HG03460 (cell line): ENCODE measurements around the gene CNTRL.
A peak's percentile ranks its signal among the peaks of the same experiment; 100 is the strongest.
"Not testable (repeated sequence)": the region's sequence is repeated elsewhere in the genome, so short reads cannot be mapped to it uniquely, and the experiment has no call there.

ENCODE experiments used
- ATAC-seq: cut with Tn5 transposase; IDR thresholded peaks from one replicate; pipeline ENCODE4 v1.9.1; 2021; ENCODE audit not compliant: unreplicated experiment

The CNTRL gene

GRCh38 chr9:121125590-121125989 lies 50.8 kb downstream of the CNTRL start:
- ATAC-seq: no peak

DNA sequence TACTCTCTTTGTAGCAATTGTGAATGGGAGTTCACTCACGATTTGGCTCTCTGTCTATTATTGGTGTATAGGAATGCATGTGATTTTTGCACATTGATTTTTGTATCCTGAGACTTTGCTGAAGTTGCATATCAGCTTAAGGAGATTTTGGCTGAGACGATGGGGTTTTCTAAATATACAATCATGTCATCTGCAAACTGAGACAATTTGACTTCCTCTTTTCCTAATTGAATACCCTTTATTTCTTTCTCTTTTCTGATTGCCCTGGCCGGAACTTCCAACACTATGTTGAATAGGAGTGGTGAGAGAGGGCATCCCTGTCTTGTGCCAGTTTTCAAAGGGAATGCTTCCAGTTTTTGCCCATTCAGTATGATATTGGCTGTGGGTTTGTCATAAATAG lies 54.6 kb downstream of the CNTRL start:
- not testable (repeated sequence) for ATAC-seq

GRCh38 chr9:121133104-121133816 lies 58.5 kb downstream of the CNTRL start:
- no peak for ATAC-seq

DNA sequence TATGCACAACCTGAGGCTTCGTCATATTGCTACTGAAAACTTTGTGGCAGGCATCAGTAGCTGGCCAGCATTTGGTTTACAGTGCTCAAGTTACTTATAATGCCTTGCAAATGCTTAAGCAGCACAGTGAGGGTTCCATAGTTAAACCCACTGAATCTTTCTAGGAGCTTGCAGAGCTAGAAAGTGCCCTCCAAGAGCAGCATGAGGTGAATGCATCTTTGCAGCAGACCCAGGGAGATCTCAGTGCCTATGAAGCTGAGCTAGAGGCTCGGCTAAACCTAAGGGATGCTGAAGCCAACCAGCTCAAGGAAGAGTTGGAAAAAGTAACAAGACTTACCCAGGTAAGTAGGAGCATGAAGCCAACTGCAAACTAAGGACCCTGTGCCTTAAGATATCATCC lies 60.9 kb downstream of the CNTRL start:
- no peak for ATAC-seq

- no peak for ATAC-seq
Observed at GRCh38 chr9:121138561-121138960, 63.8 kb downstream of the CNTRL start.

DNA sequence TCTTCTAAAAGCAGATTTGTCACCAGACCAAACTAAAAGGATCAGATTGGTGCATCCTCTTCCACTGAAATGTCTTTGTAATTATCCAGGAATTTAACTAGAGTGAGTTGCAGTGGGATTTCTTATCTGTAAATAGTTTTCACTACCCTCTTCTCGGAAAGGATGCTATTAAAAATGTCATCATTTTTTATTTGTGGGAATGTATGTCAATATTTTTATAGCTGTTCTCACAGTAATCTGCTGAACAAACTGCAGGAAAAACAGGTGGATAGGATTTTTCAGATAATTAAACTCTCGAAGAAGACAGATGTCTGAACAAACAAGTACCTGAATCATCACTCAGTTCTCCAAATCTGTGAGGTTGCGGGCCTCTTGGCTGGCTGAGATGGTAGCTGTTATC lies 64.2 kb downstream of the CNTRL start:
- no peak for ATAC-seq

GRCh38 chr9:121140162-121140561 lies 65.4 kb downstream of the CNTRL start:
- no peak for ATAC-seq

GRCh38 chr9:121141306-121141705 lies 66.6 kb downstream of the CNTRL start:
- ATAC-seq: no peak

GRCh38 chr9:121141706-121142105 lies 67.0 kb downstream of the CNTRL start:
- no peak for ATAC-seq

DNA sequence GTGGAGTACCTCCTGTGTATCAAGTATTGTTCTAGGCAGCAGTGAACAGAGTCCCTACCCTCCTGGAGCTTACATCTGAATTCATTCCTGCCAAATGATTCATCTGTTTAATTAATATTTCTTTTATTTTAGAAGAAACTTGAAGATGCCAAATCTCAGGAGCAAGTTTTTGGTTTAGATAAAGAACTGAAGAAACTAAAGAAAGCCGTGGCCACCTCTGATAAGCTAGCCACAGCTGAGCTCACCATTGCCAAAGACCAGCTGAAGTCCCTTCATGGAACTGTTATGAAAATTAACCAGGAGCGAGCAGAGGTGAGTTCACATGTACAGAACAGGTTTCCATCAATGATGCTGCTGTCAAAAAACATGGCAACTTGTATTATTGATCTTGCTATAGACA lies 69.0 kb downstream of the CNTRL start:
- no peak for ATAC-seq

- no peak for ATAC-seq
Observed at GRCh38 chr9:121144482-121144881, 69.7 kb downstream of the CNTRL start.

DNA sequence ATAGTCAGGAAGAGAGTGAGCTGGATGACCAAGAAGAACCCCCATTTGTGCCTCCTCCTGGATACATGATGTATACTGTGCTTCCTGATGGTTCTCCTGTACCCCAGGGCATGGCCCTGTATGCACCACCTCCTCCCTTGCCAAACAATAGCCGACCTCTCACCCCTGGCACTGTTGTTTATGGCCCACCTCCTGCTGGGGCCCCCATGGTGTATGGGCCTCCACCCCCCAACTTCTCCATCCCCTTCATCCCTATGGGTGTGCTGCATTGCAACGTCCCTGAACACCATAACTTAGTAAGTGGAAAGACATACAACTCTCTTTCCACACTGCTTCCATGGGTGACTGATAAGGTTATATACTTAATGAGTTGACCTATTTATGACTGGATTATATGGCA lies 75.4 kb downstream of the CNTRL start:
- ATAC-seq: no peak

DNA sequence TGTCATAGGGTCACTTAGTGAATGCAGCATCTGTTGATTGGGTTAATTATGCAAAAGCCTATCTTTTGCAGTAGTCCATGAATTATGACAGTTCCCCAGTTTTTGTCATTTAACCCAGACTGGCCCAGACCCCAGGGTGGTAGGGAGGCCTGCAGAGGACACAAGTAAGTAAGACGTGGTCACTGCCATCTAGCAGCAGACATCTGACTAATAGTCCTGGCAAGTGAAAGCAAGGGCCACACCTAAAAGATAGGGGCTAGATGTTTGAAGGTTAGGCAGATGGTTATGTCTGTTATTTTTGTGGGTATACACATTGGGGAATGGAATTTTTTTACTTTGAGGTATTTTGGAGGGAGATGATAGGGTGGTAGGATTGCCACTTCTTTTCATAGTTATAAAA lies 78.9 kb downstream of the CNTRL start:
- no peak for ATAC-seq

DNA sequence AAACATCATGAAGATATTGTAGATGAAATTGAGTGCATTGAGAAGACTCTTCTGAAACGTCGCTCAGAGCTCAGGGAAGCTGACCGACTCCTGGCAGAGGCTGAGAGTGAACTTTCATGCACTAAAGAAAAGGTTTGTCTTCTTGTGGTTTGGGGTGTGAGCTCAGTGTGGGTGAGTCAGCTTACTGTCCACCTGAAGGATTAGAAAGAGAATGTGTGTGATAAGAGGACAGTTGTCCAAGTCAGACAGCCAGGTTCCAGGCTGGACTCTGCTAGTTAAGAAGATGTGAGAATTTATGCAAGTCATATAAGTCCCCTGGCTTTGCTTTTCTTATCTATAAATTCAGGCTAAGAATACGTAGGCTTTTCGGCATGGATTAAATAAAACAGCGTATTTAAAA lies 80.0 kb downstream of the CNTRL start:
- no peak for ATAC-seq

DNA sequence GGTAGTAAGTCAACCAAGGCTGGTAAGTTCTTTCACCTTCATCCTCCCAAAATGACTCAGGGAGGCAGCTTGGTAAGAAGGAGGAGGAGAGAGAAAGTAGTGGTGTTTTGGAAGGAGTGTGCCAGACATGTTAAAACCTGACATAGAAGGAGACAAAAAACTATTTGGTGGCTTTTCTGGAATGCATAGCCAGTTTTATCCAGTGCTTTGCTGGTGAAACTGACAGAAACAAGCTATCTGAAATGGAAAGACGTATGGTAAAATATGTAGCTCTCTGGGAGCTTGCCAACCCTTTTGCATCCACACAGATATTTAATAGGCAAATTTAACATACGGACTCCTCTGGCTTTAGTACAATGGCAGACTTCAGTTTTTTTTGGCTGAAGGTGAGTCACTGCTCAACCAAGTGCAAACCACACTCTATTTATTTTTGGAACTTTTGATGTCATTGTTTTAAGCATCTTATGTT lies 81.5 kb downstream of the CNTRL start:
- peak; percentile 74 for ATAC-seq

DNA sequence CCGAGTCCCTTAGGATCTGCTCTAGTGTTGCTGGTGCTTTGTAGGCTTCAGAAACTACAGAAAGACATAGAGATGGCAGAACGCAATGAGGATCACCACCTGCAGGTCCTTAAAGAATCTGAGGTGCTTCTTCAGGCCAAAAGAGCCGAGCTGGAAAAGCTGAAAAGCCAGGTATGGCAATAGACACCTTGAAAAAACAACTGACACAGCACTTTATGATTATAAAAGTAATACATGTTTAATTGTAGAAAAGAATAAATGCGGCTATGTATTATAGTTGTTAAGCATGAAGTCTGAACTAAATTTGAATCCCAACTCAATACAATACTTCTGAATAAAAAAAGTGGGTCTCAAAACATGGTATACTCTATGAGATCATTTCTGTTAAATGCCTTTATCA lies 83.2 kb downstream of the CNTRL start:
- ATAC-seq: no peak

DNA sequence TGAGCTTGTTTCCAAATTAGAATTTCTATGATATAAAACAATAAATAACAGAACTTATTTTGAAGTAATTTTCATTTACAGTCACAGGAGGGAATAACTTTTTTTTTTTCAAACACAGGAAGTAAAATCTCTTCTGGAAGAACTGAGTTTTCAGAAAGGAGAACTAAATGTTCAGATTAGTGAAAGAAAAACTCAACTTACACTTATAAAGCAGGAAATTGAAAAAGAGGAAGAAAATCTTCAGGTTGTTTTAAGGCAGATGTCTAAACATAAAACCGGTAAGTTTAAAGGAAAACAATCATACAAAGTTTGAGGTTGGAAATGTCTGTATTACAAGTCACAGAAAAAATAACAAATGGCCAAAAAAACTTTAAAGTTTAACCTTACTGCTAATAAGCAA lies 85.3 kb downstream of the CNTRL start:
- ATAC-seq: no peak

- no peak for ATAC-seq
Observed at GRCh38 chr9:121168052-121168451, 93.3 kb downstream of the CNTRL start.

DNA sequence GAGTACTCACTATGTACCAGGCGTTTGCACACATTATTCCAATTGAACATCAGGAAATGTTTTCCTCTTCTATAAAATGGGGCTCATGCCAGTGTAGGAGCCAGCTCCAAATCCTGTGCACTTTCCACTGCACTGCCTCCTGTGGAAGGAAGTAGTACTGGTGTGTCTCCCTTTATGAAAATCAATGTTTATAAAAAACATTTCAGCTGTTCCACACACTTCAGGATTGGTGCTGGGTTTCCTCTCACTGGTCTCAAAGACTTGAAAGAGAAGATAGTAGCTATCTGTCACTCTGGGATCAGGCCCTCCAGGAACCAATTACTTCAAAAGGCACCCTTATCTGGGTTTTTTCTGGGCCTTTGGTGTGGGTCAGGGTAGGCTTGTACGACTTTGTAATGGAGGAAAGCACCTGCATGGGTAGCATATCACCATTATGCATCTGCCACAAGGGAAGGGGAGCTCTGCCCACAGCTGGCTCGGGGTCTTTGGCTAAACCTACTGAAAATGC lies 94.4 kb downstream of the CNTRL start:
- ATAC-seq: no peak

DNA sequence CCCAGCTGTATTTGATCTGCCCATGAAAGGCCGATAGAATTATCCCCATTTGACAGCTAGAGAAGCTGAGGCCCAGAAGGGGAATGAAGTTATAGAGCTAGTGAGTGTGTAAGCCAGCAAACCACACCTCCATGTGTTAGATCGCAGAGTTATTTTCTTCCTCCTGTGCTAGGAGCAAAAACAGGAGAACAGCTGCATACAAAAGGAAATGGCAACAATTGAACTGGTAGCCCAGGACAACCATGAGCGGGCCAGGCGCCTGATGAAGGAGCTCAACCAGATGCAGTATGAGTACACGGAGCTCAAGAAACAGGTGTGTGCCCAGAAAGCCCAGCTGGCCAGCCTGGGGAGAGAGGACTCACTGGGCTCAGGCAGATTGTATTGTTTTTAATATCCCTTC lies 96.5 kb downstream of the CNTRL start:
- ATAC-seq: no peak

DNA sequence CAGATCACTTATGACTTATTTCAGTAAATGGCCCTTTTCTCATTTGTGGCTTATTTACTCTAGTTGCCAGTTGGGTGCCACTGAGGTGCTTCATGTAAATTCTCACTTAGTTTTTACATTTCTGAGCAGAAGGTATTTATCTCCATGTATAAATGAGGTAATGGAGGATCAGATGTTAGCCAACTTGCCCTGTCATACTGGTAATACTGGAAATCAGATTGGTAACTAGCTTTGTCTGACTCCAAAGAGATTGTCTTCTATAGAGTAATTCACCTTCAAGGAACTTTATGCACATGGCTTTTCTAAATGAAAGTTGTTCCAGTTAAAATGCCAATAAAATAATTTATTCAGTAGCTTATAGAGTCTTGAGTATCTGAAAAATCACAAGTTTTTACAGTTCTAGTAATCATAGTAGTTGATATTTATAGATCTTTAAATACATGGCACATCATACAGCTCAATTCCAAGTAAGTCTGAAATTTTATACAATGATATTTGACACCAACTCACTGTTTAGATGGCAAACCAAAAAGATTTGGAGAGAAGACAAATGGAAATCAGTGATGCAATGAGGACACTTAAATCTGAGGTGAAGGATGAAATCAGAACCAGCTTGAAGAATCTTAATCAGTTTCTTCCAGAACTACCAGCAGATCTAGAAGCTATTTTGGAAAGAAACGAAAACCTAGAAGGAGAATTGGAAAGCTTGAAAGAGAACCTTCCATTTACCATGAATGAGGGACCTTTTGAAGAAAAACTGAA lies 98.2 kb downstream of the CNTRL start:
- ATAC-seq: no peak

DNA sequence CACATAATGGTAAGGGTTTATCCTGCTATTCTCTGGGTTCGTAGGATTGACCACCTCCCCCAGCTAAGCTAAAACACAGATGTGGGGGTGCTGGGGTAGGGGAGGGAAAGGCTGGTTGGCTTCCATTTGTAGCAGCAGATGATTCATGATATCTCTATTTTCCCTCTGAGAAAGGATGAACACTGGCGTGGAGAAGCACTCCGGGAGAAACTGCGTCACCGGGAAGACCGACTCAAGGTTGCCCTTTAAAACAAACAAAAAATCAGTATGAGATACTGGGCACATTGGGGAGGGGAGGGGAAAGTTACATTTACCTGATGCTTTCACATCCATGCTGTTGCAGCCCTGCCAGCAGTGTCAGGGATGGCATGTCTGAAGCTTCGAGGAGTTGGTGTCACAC lies 98.7 kb downstream of the CNTRL start:
- no peak for ATAC-seq
